ENCODE data around the gene ATP5ME. TPM values are rescaled to one million over a fixed set of nuclear protein-coding genes. Genes with fewer than 3 reads are reported as not detected.
"Not testable (repeated sequence)": the region's sequence is repeated elsewhere in the genome, so short reads cannot be mapped to it uniquely, and the experiment has no call there.

ATP5ME gene
- polyA plus RNA-seq, 2 donors: 539 to 570 TPM

DNA sequence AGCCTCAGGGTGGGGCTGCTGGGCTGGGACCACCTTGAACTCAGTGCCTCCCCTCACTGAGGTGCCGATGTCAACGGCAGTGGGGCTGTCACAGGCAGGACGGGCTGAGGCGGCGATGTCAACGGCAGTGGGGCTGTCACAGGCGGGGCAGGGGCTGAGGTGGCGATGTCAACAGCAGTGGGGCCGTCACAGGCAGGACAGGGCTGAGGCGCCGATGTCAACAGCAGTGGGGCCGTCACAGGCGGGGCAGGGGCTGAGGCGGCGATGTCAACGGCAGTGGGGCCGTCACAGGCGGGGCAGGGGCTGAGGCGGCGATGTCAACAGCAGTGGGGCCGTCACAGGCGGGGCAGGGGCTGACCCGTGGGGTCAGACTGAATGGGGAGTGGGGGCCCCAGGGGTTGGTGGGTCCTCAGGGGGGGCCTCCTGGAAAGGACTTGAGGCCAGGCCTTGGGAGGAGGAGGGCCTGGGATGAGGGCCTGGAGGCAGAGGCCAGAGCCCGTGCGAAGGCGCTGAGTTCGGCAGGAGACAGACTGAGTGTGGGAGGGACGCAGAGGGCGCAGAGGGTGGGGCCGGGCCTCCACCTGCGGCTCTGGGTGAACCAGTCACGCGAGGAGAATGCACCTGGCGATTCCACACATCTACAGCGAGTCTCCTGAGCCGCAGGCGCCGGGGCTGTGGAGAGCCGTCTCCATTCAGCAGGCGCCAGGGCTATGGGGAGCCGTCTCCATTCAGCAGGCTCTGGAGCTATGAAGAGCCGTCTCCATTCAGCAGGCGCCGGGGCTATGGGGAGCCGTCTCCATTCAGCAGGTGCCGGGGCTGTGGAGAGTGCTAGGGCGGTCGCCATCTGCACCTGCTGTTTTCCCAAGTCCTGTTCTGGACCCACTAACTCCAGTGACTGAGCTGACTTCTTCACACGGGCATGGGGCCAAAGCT lies 22.9 kb downstream of the ATP5ME start:
- Histone ChIP-seq H3K9me3 (ENCODE audit: control insufficient read depth in 2 of 2, insufficient read depth in 1 of 2, low read depth in 1 of 2, low read length in 1 of 2) (peaks cover 0 to 3% of the 10 kb centered on the region in 2 donors), H3K4me1 (ENCODE audit: control insufficient read depth in 2 of 2, insufficient read depth in 2 of 2, low read length in 1 of 2) (peaks cover 0 to 7% of the 10 kb centered on the region in 2 donors), H3K4me3 (ENCODE audit: low read depth in 1 of 2, low read length in 2 of 2) (no peak overlapping the region), H3K36me3 (ENCODE audit: control insufficient read depth in 2 of 2, insufficient read depth in 2 of 2, low read length in 1 of 2) (no peaks in the 10 kb centered on the region), H3K27ac (ENCODE audit: low read depth in 2 of 2, low read length in 1 of 2) (no peak overlapping the region), H3K27me3 (ENCODE audit: control insufficient read depth in 1 of 2, insufficient read depth in 2 of 2, low read length in 2 of 2) (peaks cover 0 to 2% of the 10 kb centered on the region in 2 donors)
- 24 to 34% methylated on average over 44 to 49 of the region's 49 CpGs for WGBS, 2 donors

DNA sequence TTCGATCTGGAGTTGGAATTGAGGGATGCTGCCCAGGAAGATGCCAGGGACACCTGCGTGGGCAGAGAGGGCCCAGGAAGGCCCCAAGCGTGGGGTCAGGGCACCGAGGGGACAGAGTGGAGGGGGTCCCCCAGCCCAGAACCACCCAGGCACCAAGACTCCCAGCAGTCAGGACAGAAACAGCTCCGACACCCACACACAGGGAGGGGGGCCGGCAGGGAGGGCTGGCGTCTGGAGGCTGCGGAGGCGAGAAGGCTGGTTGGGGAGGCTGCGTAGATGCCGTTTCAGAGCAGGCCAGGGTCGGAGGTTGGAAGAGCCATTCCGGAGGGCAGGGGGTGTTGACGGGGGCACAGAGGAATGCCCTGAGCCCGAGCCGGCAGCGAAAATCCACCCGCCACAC lies 23.6 kb downstream of the ATP5ME start:
- no peak overlapping the region for H3K4me3 ChIP-seq (ENCODE audit: low read depth in 1 of 2, low read length in 2 of 2)
- H3K4me1 ChIP-seq (ENCODE audit: control insufficient read depth in 2 of 2, insufficient read depth in 2 of 2, low read length in 1 of 2): peaks cover 0 to 7% of the 10 kb centered on the region in 2 donors
- H3K36me3 ChIP-seq (ENCODE audit: control insufficient read depth in 2 of 2, insufficient read depth in 2 of 2, low read length in 1 of 2): no peaks in the 10 kb centered on the region
- WGBS, 2 donors: 77 to 79% methylated on average over 18 of the region's 18 CpGs
- H3K27ac ChIP-seq (ENCODE audit: low read depth in 2 of 2, low read length in 1 of 2): no peak overlapping the region
- peaks cover 0 to 2% of the 10 kb centered on the region in 2 donors for H3K27me3 ChIP-seq (ENCODE audit: control insufficient read depth in 1 of 2, insufficient read depth in 2 of 2, low read length in 2 of 2)
- peaks cover 0 to 3% of the 10 kb centered on the region in 2 donors for H3K9me3 ChIP-seq (ENCODE audit: control insufficient read depth in 2 of 2, insufficient read depth in 1 of 2, low read depth in 1 of 2, low read length in 1 of 2)

DNA sequence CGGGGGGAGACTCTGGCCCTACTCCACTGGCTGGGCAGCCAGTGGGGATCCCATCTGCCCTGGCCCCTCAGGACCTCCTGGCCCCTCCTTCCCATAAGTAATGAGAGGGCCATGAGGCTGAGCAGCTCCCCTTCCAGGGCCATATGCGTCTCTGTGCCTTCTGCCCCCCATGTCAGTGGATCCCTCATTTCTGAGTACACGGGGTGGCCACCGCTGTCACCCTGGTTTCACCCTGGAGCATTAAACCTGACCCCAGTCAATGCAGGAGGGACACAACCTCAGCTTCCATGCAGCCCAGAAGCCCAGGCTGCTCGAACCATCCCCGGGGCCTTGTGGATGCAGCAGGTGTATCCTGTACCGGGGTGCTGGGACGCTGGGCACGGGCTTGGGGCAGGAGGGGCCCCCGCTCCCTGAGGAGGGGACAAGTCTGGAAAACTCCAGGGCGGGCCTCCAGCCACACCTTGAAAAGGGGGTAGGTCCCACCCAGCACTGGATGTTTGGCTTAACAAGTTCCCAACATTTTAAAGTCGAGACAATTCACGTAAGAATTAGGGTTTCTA lies 24.2 kb downstream of the ATP5ME start:
- no peaks in the 10 kb centered on the region for H3K36me3 ChIP-seq (ENCODE audit: control insufficient read depth in 2 of 2, insufficient read depth in 2 of 2, low read length in 1 of 2)
- no peak overlapping the region for H3K4me3 ChIP-seq (ENCODE audit: low read depth in 1 of 2, low read length in 2 of 2)
- H3K4me1 ChIP-seq (ENCODE audit: control insufficient read depth in 2 of 2, insufficient read depth in 2 of 2, low read length in 1 of 2): peaks cover 0 to 7% of the 10 kb centered on the region in 2 donors
- H3K27me3 ChIP-seq (ENCODE audit: control insufficient read depth in 1 of 2, insufficient read depth in 2 of 2, low read length in 2 of 2): peaks cover 0 to 2% of the 10 kb centered on the region in 2 donors
- no peak overlapping the region for H3K27ac ChIP-seq (ENCODE audit: low read depth in 2 of 2, low read length in 1 of 2)
- H3K9me3 ChIP-seq (ENCODE audit: control insufficient read depth in 2 of 2, insufficient read depth in 1 of 2, low read depth in 1 of 2, low read length in 1 of 2): peaks cover 0 to 3% of the 10 kb centered on the region in 2 donors
- WGBS, 2 donors: 88 to 93% methylated on average over 13 of the region's 13 CpGs

GRCh38 chr4:649293-649625 lies 24.8 kb downstream of the ATP5ME start:
- peaks cover 0 to 2% of the 10 kb centered on the region in 2 donors for H3K27me3 ChIP-seq (ENCODE audit: control insufficient read depth in 1 of 2, insufficient read depth in 2 of 2, low read length in 2 of 2)
- H3K4me3 ChIP-seq (ENCODE audit: low read depth in 1 of 2, low read length in 2 of 2): no peak overlapping the region
- H3K9me3 ChIP-seq (ENCODE audit: control insufficient read depth in 2 of 2, insufficient read depth in 1 of 2, low read depth in 1 of 2, low read length in 1 of 2): peaks cover 0 to 3% of the 10 kb centered on the region in 2 donors
- no peak overlapping the region for H3K27ac ChIP-seq (ENCODE audit: low read depth in 2 of 2, low read length in 1 of 2)
- no peaks in the 10 kb centered on the region for H3K36me3 ChIP-seq (ENCODE audit: control insufficient read depth in 2 of 2, insufficient read depth in 2 of 2, low read length in 1 of 2)
- peaks cover 0 to 4% of the 10 kb centered on the region in 2 donors for H3K4me1 ChIP-seq (ENCODE audit: control insufficient read depth in 2 of 2, insufficient read depth in 2 of 2, low read length in 1 of 2)
- WGBS, 2 donors: 90 to 93% methylated on average over 7 of the region's 7 CpGs

DNA sequence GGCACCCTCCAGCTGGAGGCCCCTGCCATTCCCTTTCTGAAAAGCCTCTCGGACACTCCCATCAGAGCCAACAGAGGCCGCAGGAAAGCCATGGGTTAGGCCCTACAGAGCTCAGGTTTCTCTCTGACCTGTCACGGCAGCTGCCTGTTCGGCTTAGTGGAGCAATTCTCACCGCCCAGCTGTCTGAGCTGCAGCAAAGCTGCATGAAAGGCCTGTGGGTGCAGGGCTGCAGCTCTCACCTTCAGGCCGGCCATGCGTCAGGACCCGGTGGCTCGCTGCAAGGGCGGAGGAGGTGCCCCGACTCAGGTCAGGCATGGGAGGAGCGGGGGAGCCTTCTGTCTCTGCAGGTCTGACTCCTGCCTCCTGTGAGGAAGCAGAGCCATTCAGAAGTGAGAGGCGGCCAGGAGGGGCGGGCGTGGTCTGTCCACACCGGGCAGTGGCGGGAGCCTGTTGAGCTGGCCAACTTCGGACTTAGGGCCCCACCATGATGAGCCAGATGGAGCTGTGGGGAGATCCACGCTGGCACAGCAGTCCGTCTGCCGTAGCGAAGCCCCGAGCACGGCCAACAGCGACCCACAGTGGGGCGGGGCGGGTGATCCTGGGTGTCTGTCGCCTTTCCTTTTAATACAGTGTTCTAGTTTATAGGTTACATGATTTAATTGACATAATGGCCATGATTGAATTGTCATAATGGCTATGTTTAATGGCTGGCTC lies 25.3 kb downstream of the ATP5ME start:
- 77% methylated on average over 28 of the region's 28 CpGs for WGBS, 2 donors
- H3K4me3 ChIP-seq (ENCODE audit: low read depth in 1 of 2, low read length in 2 of 2): no peak overlapping the region
- H3K27me3 ChIP-seq (ENCODE audit: control insufficient read depth in 1 of 2, insufficient read depth in 2 of 2, low read length in 2 of 2): peaks cover 0 to 2% of the 10 kb centered on the region in 2 donors
- H3K27ac ChIP-seq (ENCODE audit: low read depth in 2 of 2, low read length in 1 of 2): no peak overlapping the region
- peaks cover 0 to 4% of the 10 kb centered on the region in 2 donors for H3K4me1 ChIP-seq (ENCODE audit: control insufficient read depth in 2 of 2, insufficient read depth in 2 of 2, low read length in 1 of 2)
- H3K36me3 ChIP-seq (ENCODE audit: control insufficient read depth in 2 of 2, insufficient read depth in 2 of 2, low read length in 1 of 2): no peaks in the 10 kb centered on the region
- H3K9me3 ChIP-seq (ENCODE audit: control insufficient read depth in 2 of 2, insufficient read depth in 1 of 2, low read depth in 1 of 2, low read length in 1 of 2): peaks cover 0 to 3% of the 10 kb centered on the region in 2 donors

- peaks cover 0 to 3% of the 10 kb centered on the region in 2 donors for H3K9me3 ChIP-seq (ENCODE audit: control insufficient read depth in 2 of 2, insufficient read depth in 1 of 2, low read depth in 1 of 2, low read length in 1 of 2)
- 65 to 67% methylated on average over 13 of the region's 13 CpGs for WGBS, 2 donors
- no peak overlapping the region for H3K4me3 ChIP-seq (ENCODE audit: low read depth in 1 of 2, low read length in 2 of 2)
- no peak overlapping the region for H3K27ac ChIP-seq (ENCODE audit: low read depth in 2 of 2, low read length in 1 of 2)
- no peaks in the 10 kb centered on the region for H3K36me3 ChIP-seq (ENCODE audit: control insufficient read depth in 2 of 2, insufficient read depth in 2 of 2, low read length in 1 of 2)
- peaks cover 0 to 2% of the 10 kb centered on the region in 2 donors for H3K27me3 ChIP-seq (ENCODE audit: control insufficient read depth in 1 of 2, insufficient read depth in 2 of 2, low read length in 2 of 2)
- peaks cover 0 to 4% of the 10 kb centered on the region in 2 donors for H3K4me1 ChIP-seq (ENCODE audit: control insufficient read depth in 2 of 2, insufficient read depth in 2 of 2, low read length in 1 of 2)
Measured at GRCh38 chr4:647481-647880, 26.6 kb downstream of the ATP5ME start.

DNA sequence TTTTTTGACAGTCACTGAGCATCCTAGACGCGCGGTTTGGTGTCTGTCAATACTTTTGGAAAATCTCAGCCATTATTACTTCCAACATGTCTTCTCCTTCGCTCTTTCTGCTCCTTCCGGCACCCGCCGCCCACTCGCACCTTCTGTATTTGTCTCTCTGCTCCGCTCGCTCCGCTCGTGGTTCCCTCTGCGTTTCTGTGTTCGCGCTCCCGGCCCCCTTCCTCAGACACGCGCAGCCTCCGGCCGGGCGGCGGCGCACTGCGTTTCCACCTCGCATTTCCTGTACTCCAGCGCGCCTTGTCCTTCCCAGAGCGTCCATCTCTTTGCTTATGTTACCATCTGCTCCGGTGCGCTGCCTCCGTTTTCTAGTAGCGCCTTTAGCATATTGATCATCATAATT lies 27.6 kb downstream of the ATP5ME start:
- peaks cover under 1 to 3% of the 10 kb centered on the region in 2 donors for H3K9me3 ChIP-seq (ENCODE audit: control insufficient read depth in 2 of 2, insufficient read depth in 1 of 2, low read depth in 1 of 2, low read length in 1 of 2)
- no peak overlapping the region for H3K27ac ChIP-seq (ENCODE audit: low read depth in 2 of 2, low read length in 1 of 2)
- H3K27me3 ChIP-seq (ENCODE audit: control insufficient read depth in 1 of 2, insufficient read depth in 2 of 2, low read length in 2 of 2): peaks cover 0 to 2% of the 10 kb centered on the region in 2 donors
- 69 to 73% methylated on average over 32 of the region's 32 CpGs for WGBS, 2 donors
- peaks cover 0 to 4% of the 10 kb centered on the region in 2 donors for H3K4me1 ChIP-seq (ENCODE audit: control insufficient read depth in 2 of 2, insufficient read depth in 2 of 2, low read length in 1 of 2)
- H3K36me3 ChIP-seq (ENCODE audit: control insufficient read depth in 2 of 2, insufficient read depth in 2 of 2, low read length in 1 of 2): no peaks in the 10 kb centered on the region
- H3K4me3 ChIP-seq (ENCODE audit: low read depth in 1 of 2, low read length in 2 of 2): no peak overlapping the region

GRCh38 chr4:642366-642765 lies 31.7 kb downstream of the ATP5ME start:
- H3K36me3 ChIP-seq (ENCODE audit: control insufficient read depth in 2 of 2, insufficient read depth in 2 of 2, low read length in 1 of 2); H3K4me3 ChIP-seq (ENCODE audit: low read depth in 1 of 2, low read length in 2 of 2): not testable (repeated sequence)

DNA sequence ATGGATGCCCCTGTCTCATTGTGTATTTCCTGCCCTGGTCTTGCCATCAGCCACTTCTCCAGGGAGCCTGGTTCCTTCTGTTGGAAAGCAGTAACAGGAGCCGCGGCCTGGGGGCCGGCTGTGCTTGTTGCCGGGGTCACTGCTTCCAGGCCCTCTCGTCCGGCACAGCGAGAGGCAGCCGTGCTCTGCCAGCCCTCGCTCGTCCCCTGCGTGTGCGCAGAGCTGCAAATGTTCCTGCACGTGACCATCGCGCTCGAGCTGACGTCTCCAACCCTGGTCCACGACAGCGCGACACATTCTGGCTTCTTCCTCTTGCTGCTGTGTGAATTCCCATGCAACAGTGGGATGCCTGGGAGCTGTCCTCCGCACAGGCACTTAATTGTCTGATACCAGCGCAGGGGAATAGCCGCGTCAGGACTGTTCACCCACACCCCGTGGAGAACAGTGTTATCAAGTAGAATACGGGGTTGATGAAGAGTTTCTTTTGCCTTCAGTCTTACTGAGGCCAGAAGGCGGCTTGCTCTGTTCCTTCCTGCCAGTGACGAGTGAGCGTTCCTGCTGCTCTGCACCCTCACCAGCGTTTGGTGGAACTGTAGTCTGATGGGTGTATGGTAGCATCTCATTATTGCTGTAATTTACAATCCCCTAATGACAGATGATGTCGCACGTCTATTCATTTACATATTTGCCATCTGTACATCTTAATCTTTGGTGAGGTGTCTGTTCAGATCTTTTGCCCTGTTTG lies 36.4 kb downstream of the ATP5ME start:
- no peaks in the 10 kb centered on the region for H3K27me3 ChIP-seq (ENCODE audit: control insufficient read depth in 1 of 2, insufficient read depth in 2 of 2, low read length in 2 of 2)
- H3K4me3 ChIP-seq (ENCODE audit: low read depth in 1 of 2, low read length in 2 of 2): no peak overlapping the region
- H3K36me3 ChIP-seq (ENCODE audit: control insufficient read depth in 2 of 2, insufficient read depth in 2 of 2, low read length in 1 of 2): no peaks in the 10 kb centered on the region
- H3K4me1 ChIP-seq (ENCODE audit: control insufficient read depth in 2 of 2, insufficient read depth in 2 of 2, low read length in 1 of 2): no peaks in the 10 kb centered on the region
- no peak overlapping the region for H3K27ac ChIP-seq (ENCODE audit: low read depth in 2 of 2, low read length in 1 of 2)
- 72 to 79% methylated on average over 32 of the region's 32 CpGs for WGBS, 2 donors
- peaks cover 7 to 15% of the 10 kb centered on the region in 2 donors for H3K9me3 ChIP-seq (ENCODE audit: control insufficient read depth in 2 of 2, insufficient read depth in 1 of 2, low read depth in 1 of 2, low read length in 1 of 2)

More at GRCh38 chr4:642366-642765, 31.7 kb downstream of the ATP5ME start:
- not testable (repeated sequence) for H3K4me1 ChIP-seq (ENCODE audit: control insufficient read depth in 2 of 2, insufficient read depth in 2 of 2, low read length in 1 of 2); H3K27me3 ChIP-seq (ENCODE audit: control insufficient read depth in 1 of 2, insufficient read depth in 2 of 2, low read length in 2 of 2); H3K27ac ChIP-seq (ENCODE audit: low read depth in 2 of 2, low read length in 1 of 2); H3K9me3 ChIP-seq (ENCODE audit: control insufficient read depth in 2 of 2, insufficient read depth in 1 of 2, low read depth in 1 of 2, low read length in 1 of 2)
- WGBS, 2 donors: 81 to 87% methylated on average over 6 of the region's 6 CpGs
